Hematopoietic multipotent progenitor cell treated with erythropoietin and hydrocortisone succinate and interleukin-3 and kit ligand, for 15 days (in vitro differentiated cells): Measurements from ENCODE around the gene CTNNBL1.

Source experiments
- DNase-seq: peaks from one replicate; pipeline ENCODE4 v3.0.0-alpha.2; 2015; ENCODE audit warnings: low spot score

The CTNNBL1 gene

DNA sequence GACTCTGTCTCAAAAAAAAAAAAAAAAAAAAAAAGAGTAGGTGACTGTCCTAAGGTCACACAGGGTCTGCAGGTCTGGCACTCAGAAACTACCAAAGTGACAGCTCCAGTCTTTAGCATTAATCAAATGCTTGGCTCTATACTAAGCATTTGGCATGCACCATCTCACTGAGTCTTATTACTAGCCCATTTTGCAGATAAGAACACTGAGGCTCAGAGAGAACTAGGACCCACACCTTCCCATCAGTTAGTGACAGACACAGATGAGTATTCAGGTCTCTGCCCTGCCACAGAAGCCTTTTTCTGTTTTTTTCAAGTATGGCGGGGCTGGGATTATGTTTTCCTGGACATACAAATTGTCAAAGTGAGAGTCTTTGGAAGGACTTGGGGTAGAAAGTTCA is 186.0 kb downstream of the CTNNBL1 start:
- DNase-seq: no peak

DNA sequence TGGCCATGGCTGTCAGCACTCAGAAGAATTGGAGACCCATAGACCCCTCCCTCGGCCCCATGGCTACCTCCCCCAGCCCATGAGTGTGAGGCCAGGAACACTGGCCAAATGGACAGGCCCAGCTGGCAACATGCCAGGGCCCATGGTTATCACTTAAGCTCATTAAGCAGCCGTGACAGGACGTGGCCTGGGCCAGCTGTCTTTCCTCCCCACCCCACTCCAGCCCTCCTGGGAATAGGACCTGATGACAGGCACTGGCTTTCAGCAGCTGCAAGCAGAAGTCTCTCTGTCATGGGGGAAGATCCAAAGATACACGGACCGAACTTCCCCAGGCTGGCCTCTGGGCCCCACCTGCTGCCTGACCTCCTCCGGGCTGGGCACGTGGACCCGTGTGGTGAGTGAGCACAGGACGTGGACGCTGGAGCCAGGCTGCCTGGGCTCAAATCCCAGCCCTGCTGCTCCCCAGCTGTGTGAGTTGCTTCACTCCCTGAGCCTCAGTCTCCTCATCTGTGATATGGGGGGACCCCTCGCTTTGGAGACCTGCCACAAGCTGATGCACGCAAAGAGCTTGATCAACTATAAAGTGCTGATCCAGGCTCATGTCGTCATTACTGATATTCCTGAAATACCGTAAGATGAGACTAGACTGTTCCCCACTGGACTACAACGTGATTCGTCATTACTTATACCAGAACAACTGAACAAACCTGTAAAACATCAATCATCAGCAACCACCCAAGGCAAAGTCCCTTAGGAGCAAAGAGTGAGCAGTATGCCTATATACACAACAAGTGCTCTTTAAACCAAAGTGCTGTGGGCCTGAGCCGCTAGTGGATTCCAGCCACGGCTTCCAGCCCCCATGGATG is 187.1 kb downstream of the CTNNBL1 start:
- no peak for DNase-seq

DNA sequence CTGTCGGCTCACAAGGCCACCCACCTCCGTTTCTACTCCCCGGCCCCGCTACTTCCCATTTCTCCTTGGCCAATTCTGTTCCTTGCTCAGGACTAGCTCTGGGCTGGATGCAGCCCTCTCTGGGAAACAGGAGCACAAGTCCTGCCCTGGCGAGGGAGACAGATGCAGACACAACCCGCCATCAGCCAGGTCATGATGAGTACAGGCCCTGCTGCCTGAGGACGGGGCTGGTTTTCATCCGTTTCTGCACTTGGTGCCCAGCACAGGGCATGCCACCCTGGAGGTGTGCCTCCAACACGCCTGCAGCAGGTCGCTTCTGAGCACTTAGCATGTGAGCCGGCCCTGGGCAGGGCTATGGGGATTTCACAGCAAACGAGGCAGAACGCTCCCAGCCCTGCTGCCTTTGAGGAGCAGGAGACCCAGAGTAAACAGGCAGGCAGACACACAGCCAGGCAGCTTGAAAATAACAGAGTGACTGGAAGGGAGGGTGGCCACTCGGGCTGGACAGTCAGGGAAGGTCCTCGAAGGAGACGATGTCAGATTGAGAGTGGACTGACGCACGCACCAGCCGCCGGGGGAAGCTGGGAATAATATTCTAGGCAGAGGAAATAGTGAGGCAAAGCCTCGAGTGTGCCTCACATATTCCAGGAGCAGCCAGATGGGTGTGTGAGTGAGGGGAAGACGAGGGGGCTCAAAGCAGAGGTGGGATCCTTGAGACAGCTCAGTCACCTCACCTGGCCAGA is 187.9 kb downstream of the CTNNBL1 start:
- DNase-seq: no peak

DNA sequence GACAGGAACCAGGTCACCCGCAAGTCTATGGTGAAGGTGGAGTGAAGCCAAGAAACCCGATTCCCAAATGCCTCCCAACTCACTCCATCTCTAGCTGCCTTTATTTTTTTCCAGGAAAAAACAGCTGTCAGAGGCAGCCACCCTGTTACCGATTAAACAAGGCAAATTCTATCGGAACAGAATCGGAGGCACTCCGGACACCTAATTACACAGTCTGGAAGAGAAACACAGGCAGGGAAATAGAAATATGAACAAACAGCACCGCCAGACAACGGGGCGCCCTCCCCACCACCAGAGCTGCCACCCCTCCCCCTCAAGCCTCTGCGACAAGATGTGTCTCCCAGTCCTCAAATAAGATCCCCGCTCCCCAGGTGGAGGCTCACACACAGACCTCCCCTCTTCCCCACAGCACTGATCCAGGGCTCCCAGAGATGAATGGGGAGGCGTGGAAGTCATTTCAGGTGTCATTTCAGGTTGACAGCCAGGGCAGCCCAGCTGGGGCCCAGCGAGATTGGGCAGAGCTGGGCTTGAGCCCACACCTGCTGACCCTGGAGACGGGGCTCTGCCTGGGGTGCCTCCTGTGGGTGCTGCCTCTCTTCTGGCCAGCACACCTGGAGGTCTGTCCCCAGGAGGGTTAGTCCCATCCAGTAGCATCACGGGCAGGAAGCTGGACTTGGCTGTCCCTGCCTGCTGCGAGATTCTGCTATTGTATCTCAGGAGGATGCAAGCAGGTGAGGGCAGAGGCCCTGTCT is 189.3 kb downstream of the CTNNBL1 start:
- DNase-seq: no peak

DNA sequence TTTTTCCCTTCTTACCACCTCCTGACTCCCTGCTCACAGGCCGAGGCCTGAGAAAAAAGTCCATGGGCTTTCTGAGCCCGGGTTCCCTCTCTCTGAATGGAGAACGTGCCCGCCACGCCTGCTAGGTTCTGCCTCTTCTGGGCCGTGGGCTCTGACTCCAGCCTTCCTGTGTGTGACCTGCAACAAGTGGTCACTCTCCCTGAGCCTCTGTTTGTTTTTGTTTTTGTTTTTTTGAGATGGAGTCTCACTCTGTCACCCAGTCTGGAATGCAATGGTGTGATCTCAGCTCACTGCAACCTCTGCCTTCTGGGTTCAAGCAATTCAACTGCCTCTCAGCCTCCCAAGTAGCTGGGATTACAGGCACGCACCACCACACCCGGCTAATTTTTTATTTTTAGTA is 191.2 kb downstream of the CTNNBL1 start:
- no peak for DNase-seq

DNA sequence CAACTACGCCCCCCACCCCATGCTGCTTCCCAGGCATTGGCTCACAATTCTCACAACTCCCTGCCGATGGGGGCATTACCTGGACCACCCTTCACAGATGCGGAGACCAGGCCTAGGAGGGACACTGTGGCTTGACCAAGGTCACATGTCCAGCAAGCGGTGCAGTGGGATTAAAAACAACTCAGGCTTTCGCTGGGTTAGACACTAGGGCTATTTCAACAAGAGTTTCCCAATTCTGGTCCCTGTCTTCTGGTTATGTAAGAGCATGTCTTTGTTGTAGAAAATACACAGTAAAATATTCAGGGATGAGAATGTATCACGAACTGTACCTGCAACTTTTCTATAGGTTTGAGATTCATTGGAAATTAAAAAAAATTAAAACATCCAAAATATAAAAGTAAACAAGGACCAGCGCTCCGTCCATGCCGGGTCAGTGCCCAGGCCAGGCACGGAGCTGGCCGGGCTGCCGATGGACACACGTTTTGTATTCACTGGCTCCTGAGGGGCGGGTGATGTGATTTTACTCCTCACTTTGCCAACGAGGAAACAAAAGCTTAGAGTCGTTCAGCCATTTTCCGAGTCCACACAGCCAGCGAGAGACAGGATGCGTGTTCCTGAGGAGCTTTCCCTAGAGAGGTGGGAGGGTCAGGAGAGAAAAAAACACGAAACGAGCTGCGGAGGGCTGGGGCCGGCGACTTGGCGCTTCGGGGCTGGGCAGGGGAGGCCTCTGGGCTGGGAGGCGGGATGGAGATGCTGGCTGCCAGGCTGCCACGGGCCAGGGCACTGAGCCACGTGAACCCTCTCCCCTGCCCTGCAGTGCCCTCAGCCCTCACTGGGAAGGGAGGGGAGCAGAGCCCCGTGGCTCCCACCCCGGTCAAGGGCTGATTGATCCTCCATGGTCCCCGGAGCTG is 192.0 kb downstream of the CTNNBL1 start:
- DNase-seq: no peak

DNA sequence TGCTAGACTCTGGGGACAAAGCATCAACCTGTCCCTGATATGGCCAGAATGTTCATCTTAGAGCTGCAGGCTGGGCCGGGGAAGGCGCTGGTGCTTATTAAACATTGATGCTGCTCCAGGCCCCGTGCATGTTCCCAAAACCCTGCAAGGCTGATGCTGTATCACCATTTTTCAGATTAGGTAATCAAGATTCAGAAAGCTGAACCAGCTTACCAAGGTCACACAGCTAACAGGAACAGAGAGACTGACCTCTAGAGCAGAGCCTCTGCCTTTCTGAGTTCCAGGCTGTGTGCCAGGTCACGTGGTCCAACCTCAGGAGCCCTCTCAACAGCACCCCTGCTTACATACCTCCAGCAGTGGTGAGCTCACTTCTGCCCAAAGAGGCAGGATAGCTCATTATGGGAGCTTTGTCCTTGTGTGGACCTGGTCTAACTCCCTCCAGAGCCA is 193.0 kb downstream of the CTNNBL1 start:
- DNase-seq: peak; percentile 6

DNA sequence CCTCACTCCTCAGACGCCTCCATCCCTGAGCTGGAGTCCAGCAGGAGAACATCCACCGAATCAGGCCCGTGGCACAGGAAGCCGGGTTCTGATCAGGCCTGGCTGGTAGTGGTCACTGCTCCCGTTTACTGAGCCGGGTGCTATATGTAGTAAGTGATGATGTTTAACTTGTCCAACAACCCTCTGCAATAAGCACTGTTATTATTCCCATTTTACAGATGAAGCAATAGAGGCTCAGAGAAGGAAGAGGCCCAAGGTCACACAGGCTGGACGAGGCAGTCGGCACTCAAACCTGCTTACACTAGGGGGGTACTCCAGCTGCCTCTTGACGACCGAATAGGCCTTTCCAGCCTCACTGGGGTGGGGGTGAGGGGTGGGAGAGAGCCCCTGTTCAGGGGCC is 194.8 kb downstream of the CTNNBL1 start:
- DNase-seq: no peak

DNA sequence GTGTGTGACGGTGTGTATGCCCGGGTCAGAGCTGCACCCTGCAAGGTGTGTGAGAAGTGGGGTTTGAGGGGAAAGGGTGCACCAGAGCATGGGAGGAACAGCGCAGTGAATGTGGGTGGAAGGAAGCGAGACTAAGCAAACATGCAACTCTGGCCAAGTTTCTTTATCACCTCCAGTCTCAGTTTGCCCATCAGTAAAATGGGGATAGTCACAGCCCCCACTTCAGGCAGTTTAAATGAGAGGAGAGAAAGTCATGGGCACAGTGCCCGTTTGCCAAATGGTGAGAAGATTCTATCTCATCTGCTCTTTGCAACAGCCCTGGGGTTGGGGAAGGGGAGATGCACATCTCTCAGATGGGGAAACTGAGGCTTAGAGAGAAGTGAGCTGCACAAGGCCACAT is 196.3 kb downstream of the CTNNBL1 start:
- no peak for DNase-seq

DNA sequence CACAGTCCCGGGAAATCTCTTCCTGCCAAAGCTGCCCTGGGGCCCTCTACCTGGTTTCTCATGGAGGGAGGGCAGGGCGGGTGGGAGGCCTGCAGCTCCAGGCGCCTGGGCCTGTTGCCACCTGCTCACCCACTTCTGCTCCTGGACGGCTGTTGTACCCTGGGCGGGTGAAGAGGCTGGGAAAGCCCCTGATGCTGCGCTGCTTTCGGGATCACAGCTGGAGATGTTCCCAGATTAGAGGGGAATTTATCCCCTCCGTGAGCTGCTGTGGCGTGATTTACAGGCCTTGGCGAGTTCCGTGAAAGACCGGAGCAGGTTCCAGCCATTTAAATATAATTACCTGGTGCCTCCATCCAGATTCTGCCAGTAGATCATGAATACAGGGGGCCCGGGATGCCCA is 196.8 kb downstream of the CTNNBL1 start:
- no peak for DNase-seq

DNA sequence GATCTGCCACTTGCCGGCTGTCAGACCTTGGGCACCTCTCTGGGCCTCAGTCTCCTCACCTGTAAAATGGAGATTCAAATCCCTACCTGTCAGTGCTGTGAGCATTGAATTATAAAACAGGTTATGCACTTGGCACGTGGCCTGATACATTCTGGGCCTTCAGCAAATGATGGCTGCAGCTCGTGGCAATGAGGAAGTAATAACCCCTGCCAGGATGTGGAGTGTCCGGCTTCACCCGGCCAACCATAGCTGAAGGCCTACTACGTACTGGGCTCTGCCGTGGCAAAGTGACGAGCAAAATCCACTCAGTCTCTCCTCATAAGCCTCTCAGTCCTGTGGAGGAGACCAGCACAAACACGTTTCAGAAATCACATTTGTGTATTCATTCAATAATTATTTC is 198.2 kb downstream of the CTNNBL1 start:
- no peak for DNase-seq

DNA sequence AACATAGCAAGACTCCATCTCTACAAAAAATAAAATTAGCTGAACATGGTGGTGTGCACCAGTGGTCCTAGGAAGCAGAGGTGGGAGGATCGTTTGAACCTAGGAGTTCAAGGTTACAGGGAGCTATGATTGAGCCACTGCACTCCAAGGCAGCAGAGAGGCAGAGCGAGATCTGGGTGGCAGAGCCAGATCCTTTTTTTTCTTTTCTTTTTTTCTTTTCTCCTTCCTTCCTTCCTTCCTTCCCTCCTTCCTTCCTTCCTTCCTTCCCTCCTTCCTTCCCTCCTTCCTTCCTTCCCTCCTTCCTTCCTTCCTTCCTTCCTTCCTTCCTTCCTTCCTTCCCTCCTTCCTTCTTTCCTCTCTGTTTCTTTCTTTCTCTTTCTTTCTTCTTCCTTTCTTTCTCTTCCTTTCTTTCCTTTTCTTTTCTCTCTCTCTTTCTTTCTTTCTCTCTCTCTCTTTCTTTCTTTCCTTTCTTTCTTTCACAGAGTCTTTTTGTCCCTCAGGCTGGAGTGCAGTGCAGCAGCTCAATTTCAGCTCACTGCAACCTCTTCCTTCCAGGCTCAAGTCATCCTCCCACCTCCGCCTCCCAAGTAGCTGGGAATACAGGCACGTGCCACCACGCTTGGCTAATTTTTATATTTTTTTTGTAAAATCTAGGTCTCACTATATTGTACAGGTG is 199.9 kb downstream of the CTNNBL1 start:
- DNase-seq: no peak

DNA sequence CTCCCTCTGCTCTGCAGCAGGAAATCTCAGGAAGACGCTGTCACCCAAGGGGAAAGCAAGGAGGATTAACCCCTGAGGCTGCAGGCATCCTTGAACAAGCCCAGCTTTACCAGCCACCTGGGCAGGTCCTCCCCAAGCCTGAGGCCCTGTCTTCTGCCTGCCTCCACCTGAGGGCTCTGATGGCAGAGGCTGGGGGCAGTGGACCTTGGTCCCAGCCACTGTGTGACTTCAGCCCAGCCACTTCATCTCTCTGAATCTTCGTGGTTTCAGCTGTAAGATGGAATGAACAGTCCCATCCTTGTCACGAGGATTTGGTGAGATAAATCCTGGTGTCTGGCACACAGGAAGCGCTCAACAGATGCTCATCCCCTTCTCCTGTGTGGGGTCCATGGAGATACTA is 200.6 kb downstream of the CTNNBL1 start:
- no peak for DNase-seq

DNA sequence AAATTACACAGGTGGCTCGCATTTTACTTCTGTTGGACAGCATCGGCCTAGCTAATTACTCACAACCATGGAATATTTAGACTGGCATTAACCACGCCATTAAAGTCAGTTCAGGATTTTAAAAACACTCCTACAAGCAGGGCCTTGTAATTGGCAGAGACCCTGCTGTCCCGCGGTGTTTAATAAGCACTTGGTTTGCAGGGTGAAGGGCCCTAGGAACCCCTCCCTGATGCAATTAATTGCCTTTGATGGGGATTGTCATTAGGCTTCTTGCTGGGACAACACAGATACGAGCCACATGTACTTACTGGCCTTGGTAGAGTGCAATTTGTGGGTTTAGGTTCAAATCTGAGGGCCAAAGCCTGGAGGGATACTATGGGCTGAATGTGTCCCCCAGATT is 201.3 kb downstream of the CTNNBL1 start:
- DNase-seq: no peak

DNA sequence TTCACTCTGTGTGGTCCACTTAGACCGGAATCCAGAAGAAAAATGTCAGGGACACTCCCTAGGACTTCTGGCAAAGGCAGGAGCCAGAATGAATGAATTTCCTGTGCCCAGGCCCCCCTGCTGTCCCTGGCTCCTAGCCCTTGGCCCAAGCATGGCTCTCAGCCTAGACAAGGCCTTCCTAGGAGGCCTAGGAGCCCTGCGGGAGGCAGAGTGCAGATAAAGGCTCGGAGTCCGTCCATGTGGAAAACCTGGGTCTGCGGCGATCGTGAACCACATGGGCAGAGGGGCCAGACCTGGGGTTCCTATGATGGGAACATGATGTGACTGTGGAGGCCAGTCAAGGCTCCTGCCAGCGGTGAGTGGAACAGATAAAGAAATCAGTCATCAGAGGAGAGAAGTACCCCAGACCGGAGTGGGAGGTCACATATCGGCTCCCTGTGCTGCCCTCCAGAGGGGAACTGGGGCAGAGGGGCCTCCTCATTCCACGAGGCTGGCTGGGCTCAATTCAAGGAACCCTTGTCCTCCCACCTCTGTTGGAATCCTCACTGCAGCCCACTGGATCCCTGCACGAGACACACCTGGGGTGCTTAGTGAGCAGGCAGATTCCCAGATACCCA is 203.2 kb downstream of the CTNNBL1 start:
- no peak for DNase-seq

DNA sequence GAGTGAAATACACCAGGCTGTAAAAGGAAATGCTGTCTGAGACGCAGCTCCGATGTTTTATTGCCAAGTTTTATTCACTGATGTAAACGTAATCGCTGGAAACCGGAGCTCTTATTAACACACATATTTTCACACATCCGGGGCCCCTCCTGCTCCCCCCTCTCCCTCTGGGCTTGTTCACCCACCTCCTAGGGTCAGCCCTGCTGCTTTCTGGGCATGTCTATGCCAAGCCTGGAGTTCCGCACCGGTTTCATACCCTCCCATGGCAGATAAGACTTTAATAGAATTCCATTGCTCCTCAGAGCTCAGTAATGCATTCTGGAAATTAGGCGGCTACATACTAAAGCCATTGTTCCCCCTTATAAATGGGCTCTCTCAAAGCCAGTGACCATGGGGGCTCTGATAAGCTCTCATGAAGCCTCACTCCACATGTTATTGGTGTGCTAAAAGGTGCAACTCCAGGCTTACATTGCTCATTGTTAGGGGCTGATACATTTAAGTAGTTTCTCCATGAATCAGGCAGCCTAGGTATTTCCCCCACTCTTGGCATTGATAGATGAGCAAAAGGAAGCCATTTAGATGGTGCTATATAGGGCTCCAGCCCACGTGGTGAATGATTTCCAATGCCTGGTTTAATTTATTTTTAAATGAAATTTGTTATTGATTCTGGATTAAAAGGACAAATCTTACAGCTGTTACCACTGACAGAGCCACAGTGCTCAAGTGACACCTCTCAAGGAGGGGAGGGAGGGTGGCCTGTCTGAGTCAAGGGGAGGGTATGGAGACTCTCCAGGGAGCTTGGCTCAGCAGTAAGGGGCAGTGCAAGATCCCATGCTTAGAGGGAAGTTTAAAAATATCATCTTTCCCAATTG is 204.6 kb downstream of the CTNNBL1 start:
- DNase-seq: no peak

DNA sequence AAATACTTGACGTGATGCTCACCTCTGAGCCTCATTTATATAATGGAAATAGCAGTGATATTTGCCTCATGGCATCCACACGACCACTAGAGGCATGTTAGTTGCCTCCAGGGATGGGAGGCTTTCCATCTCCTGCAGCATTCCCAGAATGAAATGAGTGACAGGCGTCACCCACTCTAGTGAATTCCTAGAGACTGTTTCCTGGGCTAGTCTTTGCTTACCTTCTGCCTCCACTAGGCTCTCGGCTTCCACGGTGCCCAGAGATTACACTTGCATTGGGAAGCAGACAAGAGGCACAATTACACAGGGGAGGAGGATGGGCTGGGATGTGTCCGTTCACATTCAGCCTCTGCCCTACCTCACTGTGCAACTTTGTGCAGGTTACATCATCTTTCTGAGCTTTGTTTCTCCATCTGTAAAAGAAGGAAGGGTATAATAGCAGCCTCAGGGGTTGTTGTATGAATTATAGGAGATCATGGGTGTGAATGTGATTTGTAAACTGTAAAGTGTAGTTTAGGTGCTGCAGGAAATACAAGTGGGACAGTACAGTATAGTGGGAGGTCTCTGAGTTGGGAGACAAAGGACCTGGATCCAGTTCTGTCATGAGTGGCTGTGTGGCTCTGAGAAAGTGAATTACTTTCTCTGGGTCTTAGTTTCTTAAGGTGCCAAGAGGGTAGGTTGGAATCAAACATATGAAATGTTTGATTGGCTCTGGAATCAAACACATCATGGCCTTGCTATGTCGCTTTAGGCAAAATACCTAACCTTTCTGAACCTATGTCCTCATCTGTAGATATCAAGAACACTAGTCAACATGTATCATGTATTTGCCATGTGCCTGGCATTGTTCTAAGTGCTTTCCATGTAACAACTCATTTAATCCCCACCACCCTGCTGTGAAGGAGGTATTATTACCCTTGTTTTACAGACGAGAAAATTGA is 205.5 kb downstream of the CTNNBL1 start:
- DNase-seq: no peak

DNA sequence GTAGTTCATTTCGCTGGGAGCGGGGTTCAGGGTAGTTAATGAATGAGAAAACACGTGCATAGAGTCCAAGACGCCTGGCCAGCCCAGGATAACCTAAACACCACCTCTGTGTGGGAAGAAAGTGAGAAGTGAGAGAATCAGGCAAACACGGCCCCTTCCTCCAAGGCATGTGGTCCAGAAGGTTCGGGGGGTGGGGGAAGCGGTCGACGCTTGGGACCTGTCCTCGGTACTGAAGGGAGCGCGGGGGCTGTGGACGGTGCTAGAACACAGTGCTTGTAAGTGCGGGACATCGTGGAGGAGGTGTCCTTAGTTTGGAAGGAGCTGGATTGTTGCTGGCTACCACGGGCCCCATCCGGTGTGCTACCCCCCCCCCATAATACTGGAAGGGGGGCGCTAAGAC is 207.4 kb downstream of the CTNNBL1 start:
- DNase-seq: no peak
